ENCODE data around the gene DNAH10. TPM values are rescaled to one million over a fixed set of nuclear protein-coding genes. Genes with fewer than 3 reads are reported as not detected.

Gene DNAH10
- total RNA-seq, 1 donor from 2014 or later = 1.0 TPM

- Mint-ChIP-seq H3K4me1 (ENCODE audit: low read depth) (peaks cover 41% of the 10 kb centered on the region), H3K36me3 (ENCODE audit: insufficient read depth) (peaks cover 13% of the 10 kb centered on the region), H3K9me3 (ENCODE audit: low read depth) (no peaks in the 10 kb centered on the region), H3K27me3 (no peaks in the 10 kb centered on the region), H3K27ac (no peak overlapping the region), H3K4me3 (ENCODE audit: low read depth) (no peak overlapping the region)
- TF ChIP-seq, protein P1, sequence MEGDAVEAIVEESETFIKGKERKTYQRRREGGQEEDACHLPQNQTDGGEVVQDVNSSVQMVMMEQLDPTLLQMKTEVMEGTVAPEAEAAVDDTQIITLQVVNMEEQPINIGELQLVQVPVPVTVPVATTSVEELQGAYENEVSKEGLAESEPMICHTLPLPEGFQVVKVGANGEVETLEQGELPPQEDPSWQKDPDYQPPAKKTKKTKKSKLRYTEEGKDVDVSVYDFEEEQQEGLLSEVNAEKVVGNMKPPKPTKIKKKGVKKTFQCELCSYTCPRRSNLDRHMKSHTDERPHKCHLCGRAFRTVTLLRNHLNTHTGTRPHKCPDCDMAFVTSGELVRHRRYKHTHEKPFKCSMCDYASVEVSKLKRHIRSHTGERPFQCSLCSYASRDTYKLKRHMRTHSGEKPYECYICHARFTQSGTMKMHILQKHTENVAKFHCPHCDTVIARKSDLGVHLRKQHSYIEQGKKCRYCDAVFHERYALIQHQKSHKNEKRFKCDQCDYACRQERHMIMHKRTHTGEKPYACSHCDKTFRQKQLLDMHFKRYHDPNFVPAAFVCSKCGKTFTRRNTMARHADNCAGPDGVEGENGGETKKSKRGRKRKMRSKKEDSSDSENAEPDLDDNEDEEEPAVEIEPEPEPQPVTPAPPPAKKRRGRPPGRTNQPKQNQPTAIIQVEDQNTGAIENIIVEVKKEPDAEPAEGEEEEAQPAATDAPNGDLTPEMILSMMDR (IDR thresholded peaks at IDR 0.05; ENCODE audit: unreplicated experiment) = no peak
- DNase-seq (ENCODE audit: low spot score, unreplicated experiment) = no peak
Observed at GRCh38 chr12:123979566-123979965, 217.5 kb downstream of the DNAH10 start.

GRCh38 chr12:123982269-123982668, 220.2 kb downstream of the DNAH10 start:
- H3K27me3 Mint-ChIP-seq = no peaks in the 10 kb centered on the region
- H3K36me3 Mint-ChIP-seq (ENCODE audit: insufficient read depth) = peaks cover 9% of the 10 kb centered on the region
- TF ChIP-seq, protein P1 (IDR thresholded peaks at IDR 0.05; ENCODE audit: unreplicated experiment) = no peak
- DNase-seq (ENCODE audit: low spot score, unreplicated experiment) = no peak
- H3K4me1 Mint-ChIP-seq (ENCODE audit: low read depth) = peaks cover 39% of the 10 kb centered on the region
- peak overlapping the region; percentile 86 for H3K27ac Mint-ChIP-seq
- H3K4me3 Mint-ChIP-seq (ENCODE audit: low read depth) = no peak overlapping the region
- no peaks in the 10 kb centered on the region for H3K9me3 Mint-ChIP-seq (ENCODE audit: low read depth)

GRCh38 chr12:123983822-123984485, 221.9 kb downstream of the DNAH10 start:
- H3K4me1 Mint-ChIP-seq (ENCODE audit: low read depth) = peaks cover 39% of the 10 kb centered on the region
- no peaks in the 10 kb centered on the region for H3K27me3 Mint-ChIP-seq
- TF ChIP-seq, protein P1 (IDR thresholded peaks at IDR 0.05; ENCODE audit: unreplicated experiment) = peak; percentile 68
- DNase-seq (ENCODE audit: low spot score, unreplicated experiment) = no peak
- peak overlapping the region; percentile 12 for H3K27ac Mint-ChIP-seq
- H3K36me3 Mint-ChIP-seq (ENCODE audit: insufficient read depth) = peaks cover 18% of the 10 kb centered on the region
- no peak overlapping the region for H3K4me3 Mint-ChIP-seq (ENCODE audit: low read depth)
- H3K9me3 Mint-ChIP-seq (ENCODE audit: low read depth) = no peaks in the 10 kb centered on the region

DNA sequence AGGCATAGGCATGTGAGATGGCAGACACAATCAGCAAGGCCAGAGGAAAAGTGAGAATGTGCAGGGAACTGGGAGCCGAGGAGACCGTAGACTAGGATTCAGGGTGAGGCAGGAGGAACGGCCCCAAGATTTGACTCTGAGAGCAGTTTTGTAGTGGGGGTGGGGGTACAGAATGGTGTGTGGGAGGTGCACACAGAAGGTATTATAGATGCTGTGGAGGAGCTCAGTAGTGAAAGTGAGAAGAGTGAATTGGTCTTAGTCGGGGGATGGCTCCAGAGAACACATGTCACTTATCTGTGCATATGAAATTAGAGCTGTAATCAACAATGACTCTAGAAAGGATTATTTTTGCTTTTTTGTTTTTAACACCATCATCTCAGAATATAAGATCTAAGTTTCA, 222.8 kb downstream of the DNAH10 start:
- Mint-ChIP-seq H3K36me3 (ENCODE audit: insufficient read depth) (peaks cover 23% of the 10 kb centered on the region), H3K9me3 (ENCODE audit: low read depth) (no peaks in the 10 kb centered on the region), H3K27ac (peak overlapping the region; percentile 6), H3K4me1 (ENCODE audit: low read depth) (peaks cover 47% of the 10 kb centered on the region), H3K4me3 (ENCODE audit: low read depth) (no peak overlapping the region), H3K27me3 (no peaks in the 10 kb centered on the region)
- TF ChIP-seq, protein P1 (IDR thresholded peaks at IDR 0.05; ENCODE audit: unreplicated experiment) = no peak
- no peak for DNase-seq (ENCODE audit: low spot score, unreplicated experiment)

Other genes with a start within 250 kb of the DNAH10 start
- 25.4 and 26.2 TPM in 2 replicates for gene RILPL1, start 228.6 kb upstream of the DNAH10 start, total RNA-seq
- 178 and 188 TPM in 2 replicates for gene TMED2, start 177.7 kb upstream of the DNAH10 start, total RNA-seq
- gene DDX55, start 160.2 kb upstream of the DNAH10 start, total RNA-seq = 33.0 and 33.5 TPM in 2 replicates
- 46.8 and 48.4 TPM in 2 replicates for gene EIF2B1, start 128.6 kb upstream of the DNAH10 start, total RNA-seq
- 32.7 and 34.8 TPM in 2 replicates for gene GTF2H3, start 128.5 kb upstream of the DNAH10 start, total RNA-seq
- 35.5 and 37.6 TPM in 2 replicates for gene TCTN2, start 91.2 kb upstream of the DNAH10 start, total RNA-seq
- 34.4 and 41.4 TPM in 2 replicates for gene ATP6V0A2, start 49.9 kb upstream of the DNAH10 start, total RNA-seq
- 57.0 and 59.1 TPM in 2 replicates for gene CCDC92, start 210.5 kb downstream of the DNAH10 start, total RNA-seq
- gene ZNF664, start 210.9 kb downstream of the DNAH10 start, total RNA-seq = 197 and 198 TPM in 2 replicates

Measured in progenitor cell of endocrine pancreas (in vitro differentiated cells).